ENCODE results near the gene SELL.
"Not testable (repeated sequence)": the region's sequence is repeated elsewhere in the genome, so short reads cannot be mapped to it uniquely, and the experiment has no call there.

Gene SELL

DNA sequence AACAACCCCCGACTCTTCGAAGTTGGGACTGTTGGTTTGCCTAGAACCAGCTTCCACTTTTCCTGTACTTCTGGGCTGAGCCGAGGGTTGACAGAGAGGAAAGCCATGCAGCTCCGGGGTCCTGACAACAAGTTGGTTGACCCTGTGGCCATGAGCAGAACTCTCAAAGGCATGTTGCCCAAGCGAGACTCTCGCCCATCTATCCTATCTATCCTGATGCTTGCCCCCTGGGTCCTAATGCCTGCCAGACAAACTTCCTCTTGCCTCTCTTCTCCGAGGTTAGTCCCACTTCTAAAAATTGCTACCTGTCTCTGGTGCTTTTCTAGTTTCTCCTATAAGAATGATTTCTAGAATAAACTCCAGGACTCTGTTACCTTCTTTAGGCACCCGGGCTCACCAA, 48.7 kb downstream of the SELL start:
- FAIRE-seq: not testable (repeated sequence)

DNA sequence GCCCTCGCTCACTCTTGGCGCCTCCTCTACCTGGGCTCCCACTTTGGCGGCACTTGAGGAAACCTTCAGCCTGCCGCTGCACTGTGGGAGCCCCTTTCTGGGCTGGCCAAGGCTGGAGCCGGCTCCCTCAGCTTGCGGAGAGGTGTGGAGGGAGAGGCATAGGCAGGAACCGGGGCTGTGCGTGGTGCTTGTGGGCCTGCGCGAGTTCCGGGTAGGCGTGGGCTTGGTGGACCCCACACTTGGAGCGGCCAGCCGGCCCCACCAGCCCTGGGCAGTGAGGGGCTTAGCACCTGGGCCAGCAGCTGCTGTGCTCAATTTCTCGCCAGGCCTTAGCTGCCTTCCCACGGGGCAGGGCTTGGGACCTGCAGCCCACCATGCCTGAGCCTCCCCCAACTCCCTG, 50.4 kb downstream of the SELL start:
- FAIRE-seq: not testable (repeated sequence)

DNA sequence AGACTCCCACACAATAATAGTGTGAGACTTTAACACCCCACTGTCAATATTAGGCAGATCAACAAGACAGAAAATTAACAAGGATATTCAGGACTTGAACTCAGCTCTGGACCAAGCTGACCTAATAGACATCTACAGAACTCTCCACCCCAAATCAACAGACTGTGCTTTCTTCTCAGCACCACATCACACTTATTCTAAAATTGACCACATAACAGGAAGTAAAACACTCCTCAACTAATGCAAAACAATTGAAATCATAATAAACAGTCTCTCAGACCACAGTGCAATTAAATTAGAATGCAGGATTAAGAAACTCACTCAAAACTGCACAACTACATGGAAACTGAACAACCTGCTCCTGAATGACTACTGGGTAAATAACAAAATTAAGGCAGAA, 52.6 kb downstream of the SELL start:
- not testable (repeated sequence) for FAIRE-seq

DNA sequence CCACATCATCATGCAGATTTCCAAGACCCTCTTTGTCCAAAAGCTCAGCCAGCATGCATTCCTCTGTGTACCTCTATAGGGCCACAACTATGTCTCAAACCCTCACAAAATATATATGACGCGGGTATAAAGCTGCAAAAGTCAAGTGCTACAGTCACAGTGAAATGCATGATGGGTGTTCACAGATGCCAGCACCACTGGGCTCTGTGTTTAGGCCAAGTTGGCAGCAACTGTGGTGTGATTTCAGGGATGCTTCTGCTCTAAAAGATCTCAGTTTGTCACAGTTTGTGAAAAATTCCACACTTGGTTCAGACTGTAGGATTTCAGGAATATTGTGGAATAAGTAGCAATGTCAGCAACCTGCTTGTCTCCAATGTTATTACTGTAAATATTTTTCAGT, 57.5 kb downstream of the SELL start:
- no peak for FAIRE-seq

DNA sequence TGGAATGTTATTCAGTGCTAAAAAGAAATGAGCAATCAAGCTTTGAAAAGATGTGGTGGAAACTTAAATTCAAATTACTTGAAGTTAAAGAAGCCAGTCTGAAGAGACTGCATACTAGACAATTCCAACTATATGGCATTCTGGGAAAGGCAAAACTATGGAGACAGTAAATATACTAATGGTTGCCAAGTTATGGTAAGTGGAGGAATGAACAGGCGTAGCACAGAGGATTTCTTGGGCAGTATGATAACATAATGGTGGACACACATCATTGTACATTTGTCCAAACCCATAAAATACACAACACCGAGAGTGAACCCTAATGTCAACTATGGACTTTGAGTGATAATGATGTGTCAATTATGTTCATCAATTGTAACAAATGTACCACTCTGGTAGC, 60.4 kb downstream of the SELL start:
- no peak for FAIRE-seq

DNA sequence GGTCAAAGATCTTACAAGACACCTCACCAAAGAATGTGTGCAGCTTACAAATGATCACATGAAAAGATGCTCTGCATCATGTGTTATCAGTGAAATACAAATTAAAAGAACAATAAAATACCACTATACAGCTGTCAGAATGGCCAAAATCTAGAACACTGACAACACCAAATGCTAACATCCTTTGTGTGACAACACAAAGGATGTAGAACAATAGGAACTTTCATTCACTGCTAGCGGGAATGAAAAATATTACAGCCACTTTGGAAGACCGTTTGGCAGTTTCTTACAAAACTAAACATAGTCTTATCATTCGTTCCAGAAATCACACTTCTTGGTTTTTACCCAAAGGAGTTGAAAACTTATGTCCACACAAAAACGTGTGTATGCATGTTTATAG, 60.9 kb downstream of the SELL start:
- no peak for FAIRE-seq

DNA sequence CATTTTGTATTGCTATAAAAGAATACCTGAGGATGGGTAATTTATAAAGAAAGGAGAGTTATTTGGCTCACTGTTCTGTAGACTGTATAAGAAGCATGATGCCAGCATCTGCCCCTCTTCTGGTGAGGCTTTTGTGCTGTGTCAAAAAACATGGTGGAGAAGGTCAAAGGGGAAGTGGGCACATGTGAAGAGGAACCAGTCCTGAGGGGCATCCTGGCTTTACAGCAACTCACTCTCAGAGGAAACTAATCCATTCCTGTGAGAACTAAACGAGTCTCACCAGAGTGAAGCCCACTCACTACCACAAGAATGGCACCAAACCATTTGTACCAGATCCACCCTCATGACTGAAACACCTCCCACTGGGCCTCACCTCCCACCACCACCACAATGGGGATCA, 62.7 kb downstream of the SELL start:
- no peak for FAIRE-seq

DNA sequence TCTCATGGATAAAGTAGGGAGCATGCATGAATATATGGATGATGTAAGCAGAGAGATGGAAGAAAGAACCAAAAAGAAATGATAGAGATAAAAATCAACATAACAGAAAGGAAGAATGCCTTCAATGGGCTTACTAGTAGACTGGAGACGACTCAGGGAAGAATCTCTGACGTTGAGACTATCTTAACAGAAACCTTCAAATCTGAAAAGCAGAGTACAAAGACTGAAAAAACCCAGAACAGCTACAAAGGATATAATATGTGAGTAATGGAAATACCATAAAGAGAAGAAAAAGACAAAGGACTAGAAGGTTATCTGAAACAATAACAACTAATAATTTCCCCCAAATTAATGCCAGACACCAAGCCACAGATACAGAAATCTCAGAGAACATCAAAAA, 63.2 kb downstream of the SELL start:
- FAIRE-seq: no peak

DNA sequence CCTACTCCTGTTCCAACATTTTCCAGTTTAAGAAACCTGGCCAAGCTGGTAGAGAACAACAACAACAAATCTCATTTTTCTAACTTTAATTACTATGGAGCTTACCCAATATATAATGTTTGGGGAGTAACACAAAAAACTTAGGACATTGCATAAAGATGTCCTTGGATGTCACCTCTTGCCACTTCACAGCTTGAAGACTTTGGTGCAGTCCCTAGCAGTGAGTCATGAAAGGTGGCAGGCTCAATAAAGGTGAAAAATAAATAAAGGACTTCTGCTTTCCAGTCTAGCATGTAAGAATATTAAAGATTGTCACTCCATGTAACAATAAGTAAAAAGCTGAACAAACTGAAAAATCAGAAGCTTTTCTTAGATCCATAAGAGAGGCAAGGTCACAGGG, 63.9 kb downstream of the SELL start:
- FAIRE-seq: no peak

DNA sequence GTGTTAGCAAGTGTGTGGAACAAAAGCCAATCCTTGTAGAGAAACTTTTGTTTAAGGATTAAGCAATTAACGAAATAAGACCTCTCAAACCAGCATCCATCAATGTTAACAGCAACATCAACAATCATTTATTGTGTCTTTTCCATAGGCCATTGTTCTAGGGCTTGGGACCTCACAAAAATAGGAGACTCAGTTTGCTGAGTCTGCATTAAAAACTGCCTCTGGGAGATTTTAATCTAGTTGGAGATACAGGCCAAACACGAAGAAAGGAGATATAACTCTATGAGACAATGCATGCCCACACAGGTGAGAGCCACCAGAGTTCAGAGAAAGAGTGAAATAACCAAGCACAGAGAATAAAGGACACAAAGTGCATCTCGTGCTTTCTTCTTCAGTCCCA, 67.1 kb downstream of the SELL start:
- FAIRE-seq: no peak
